Measurements from ENCODE around the gene RILPL2. TPM values are rescaled to one million over a fixed set of nuclear protein-coding genes. Genes with fewer than 3 reads are reported as not detected.

The RILPL2 gene
- total RNA-seq, 1 donor from 2014 or later: 2.2 TPM

- peaks cover 47% of the 10 kb centered on the region for H3K4me1 ChIP-seq
- H3K27ac ChIP-seq (replicated peaks): peak overlapping the region; percentile 90
- H3K9me3 ChIP-seq (replicated peaks): no peaks in the 10 kb centered on the region
- no peak for DNase-seq
- H3K36me3 ChIP-seq: peaks cover 53% of the 10 kb centered on the region
- intact Hi-C loops (cut with micrococcal nuclease): no loop called here
- TF ChIP-seq CTCF (IDR thresholded peaks at IDR 0.05; ENCODE audit: borderline replicate concordance): no peak
- H3K4me3 ChIP-seq: peak overlapping the region; percentile 83
- no peaks in the 10 kb centered on the region for H3K27me3 ChIP-seq (ENCODE audit: low read depth)
These were observed 45.7 kb downstream of the RILPL2 start for GRCh38 chr12:123390498-123391426.

GRCh38 chr12:123389560-123390351 is 46.7 kb downstream of the RILPL2 start:
- no peaks in the 10 kb centered on the region for H3K27me3 ChIP-seq (ENCODE audit: low read depth)
- intact Hi-C loops (cut with micrococcal nuclease): no loop called here
- H3K4me1 ChIP-seq: peaks cover 55% of the 10 kb centered on the region

GRCh38 chr12:123388951-123389559 is 47.4 kb downstream of the RILPL2 start:
- Histone ChIP-seq H3K27ac (replicated peaks) (peak overlapping the region; percentile 97), H3K27me3 (ENCODE audit: low read depth) (no peaks in the 10 kb centered on the region), H3K4me3 (peak overlapping the region; percentile 83), H3K36me3 (peaks cover 36% of the 10 kb centered on the region), H3K4me1 (peaks cover 62% of the 10 kb centered on the region), H3K9me3 (replicated peaks) (no peaks in the 10 kb centered on the region)
- DNase-seq: no peak
- intact Hi-C loops (cut with micrococcal nuclease): no loop called here
- TF ChIP-seq CTCF (IDR thresholded peaks at IDR 0.05; ENCODE audit: borderline replicate concordance): no peak

More at GRCh38 chr12:123389560-123390351, 46.7 kb downstream of the RILPL2 start:
- Histone ChIP-seq H3K36me3 (peaks cover 43% of the 10 kb centered on the region), H3K27ac (replicated peaks) (peak overlapping the region; percentile 90), H3K4me3 (peak overlapping the region; percentile 83), H3K9me3 (replicated peaks) (no peaks in the 10 kb centered on the region)
- peak; percentile 66 for DNase-seq
- TF ChIP-seq CTCF (IDR thresholded peaks at IDR 0.05; ENCODE audit: borderline replicate concordance): no peak

DNA sequence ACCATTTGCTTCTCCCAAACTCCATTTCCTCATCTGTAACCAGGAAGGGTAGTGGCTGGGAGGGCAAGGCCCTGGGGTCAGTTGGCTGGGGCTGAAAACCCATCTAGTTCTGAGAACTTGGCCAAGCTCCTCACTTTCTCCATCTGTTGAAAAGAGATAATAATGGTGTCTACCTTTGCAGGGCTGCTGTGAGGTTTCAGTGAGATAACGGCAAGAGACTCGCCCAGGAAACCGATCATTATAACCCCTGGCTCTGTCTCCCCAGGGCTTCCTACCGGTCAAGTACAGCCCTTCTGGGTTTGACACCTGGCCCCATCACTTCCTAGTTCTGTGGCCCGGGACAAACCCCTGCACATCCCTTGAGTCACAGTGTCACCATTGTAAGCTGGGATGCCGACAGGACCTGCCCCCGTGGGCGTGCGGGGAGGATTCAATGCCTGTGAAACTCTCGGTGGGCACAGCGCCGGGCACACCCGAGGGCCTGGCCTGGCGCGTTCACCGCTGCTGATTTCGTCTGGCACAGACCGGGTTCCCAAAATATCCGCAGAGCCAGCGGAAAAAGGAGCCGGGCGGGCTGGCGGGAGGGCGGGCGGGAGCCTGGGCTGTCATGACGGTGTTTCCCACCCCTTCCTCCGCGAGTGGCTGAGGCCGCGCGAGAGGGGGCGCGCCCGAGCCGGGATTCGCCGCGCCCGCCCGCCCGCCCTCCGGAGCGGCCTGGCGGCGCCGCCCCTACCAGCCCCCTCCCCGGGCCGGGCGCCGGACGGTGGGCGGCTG is 48.1 kb downstream of the RILPL2 start:
- H3K4me1 ChIP-seq: peaks cover 64% of the 10 kb centered on the region
- DNase-seq: peak; percentile 84
- peaks cover 29% of the 10 kb centered on the region for H3K36me3 ChIP-seq
- peak; percentile 26 for TF ChIP-seq CTCF (IDR thresholded peaks at IDR 0.05; ENCODE audit: borderline replicate concordance)
- peak overlapping the region; percentile 97 for H3K27ac ChIP-seq (replicated peaks)
- peak overlapping the region; percentile 83 for H3K4me3 ChIP-seq
- no peaks in the 10 kb centered on the region for H3K9me3 ChIP-seq (replicated peaks)
- intact Hi-C loops (cut with micrococcal nuclease): no loop called here
- no peaks in the 10 kb centered on the region for H3K27me3 ChIP-seq (ENCODE audit: low read depth)

Data from left ventricle myocardium inferior (tissue), 1 donor.